NCI-H1417 treated with DMSO at 0.1 percent for 48 hours (cell line): ENCODE data around the gene SSTR5.
A peak's percentile ranks its signal among the peaks of the same experiment; 100 is the strongest.

ENCODE experiments used
- DNase-seq: peaks from one replicate; lab custom pipeline; 2025; lab: John Stamatoyannopoulos, UW

Gene SSTR5

GRCh38 chr16:1122398-1122765 is 49.8 kb downstream of the SSTR5 start:
- DNase-seq = no peak

GRCh38 chr16:1123525-1124230 is 51.1 kb downstream of the SSTR5 start:
- DNase-seq = no peak

GRCh38 chr16:1124291-1124690 is 51.7 kb downstream of the SSTR5 start:
- no peak for DNase-seq

GRCh38 chr16:1124795-1125194 is 52.2 kb downstream of the SSTR5 start:
- DNase-seq = no peak

GRCh38 chr16:1125471-1125870 is 52.9 kb downstream of the SSTR5 start:
- DNase-seq = peak; percentile 73

- no peak for DNase-seq
Observed at GRCh38 chr16:1126044-1126443, 53.5 kb downstream of the SSTR5 start.

- no peak for DNase-seq
Observed at GRCh38 chr16:1126586-1126985, 54.0 kb downstream of the SSTR5 start.

- DNase-seq = no peak
Observed at GRCh38 chr16:1127101-1127500, 54.6 kb downstream of the SSTR5 start.

GRCh38 chr16:1127971-1128715 is 55.6 kb downstream of the SSTR5 start:
- no peak for DNase-seq

GRCh38 chr16:1129106-1129960 is 56.8 kb downstream of the SSTR5 start:
- DNase-seq = no peak

- no peak for DNase-seq
Observed at GRCh38 chr16:1130382-1130781, 57.8 kb downstream of the SSTR5 start.
